ENCODE measurements around the gene DAB1. TPM values are rescaled to one million over a fixed set of nuclear protein-coding genes. Genes with fewer than 3 reads are reported as not detected.

Gene DAB1
- polyA plus RNA-seq, 3 donors: not detected

DNA sequence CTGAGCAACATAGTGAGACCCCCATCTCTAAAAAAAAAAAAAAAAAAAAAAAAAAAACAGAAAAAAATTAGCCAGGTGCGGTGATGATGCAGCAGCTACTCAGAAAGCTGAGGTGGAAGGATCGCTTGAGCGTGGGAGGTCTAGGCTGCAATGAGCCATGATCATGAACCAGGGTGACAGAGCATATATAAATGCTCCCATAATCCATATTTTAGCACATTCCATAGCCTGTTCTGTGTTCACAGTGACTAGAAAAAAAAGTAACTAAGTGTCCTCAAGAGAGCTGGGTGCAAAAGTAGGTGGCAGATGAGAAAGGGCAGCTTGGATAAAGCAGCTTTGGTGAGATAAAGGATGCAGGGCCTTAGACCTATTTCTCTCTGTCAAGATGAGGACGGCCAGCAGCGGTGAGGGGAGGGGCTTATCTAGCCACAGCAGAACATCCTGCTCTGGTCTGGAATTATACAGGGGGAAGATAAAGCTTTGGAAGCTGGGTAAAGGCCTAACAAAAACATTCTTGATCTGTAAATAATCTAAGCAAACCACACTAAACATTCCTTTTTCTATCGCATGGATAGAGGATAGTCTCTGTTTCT is 205.3 kb downstream of the DAB1 start:
- intact Hi-C loops (cut with micrococcal nuclease): no loop called here
- Histone ChIP-seq H3K27me3 (ENCODE audit: control insufficient read depth in 2 of 2, insufficient read depth in 2 of 2, low read length in 2 of 2) (no peaks in the 10 kb centered on the region), H2AFZ (ENCODE audit: insufficient read depth, low read depth, low read length, poor library complexity, severe bottlenecking) (no peak overlapping the region), H3K9ac (ENCODE audit: insufficient read depth, low read length, poor library complexity, severe bottlenecking) (no peak overlapping the region), H3K27ac (ENCODE audit: low read depth in 1 of 2, low read length in 2 of 2) (no peak overlapping the region), H3K4me3 (replicated peaks in 1 of 3; ENCODE audit: low read depth in 2 of 3, low read length in 3 of 3) (no peak overlapping the region), H3K4me2 (replicated peaks; ENCODE audit: extremely low read depth, low read length, poor library complexity, severe bottlenecking) (no peak overlapping the region), H3K79me2 (ENCODE audit: insufficient read depth, low read length) (no peaks in the 10 kb centered on the region), H3K36me3 (replicated peaks in 1 of 2; ENCODE audit: control insufficient read depth in 1 of 2, insufficient read depth in 2 of 2, low read length in 2 of 2) (no peaks in the 10 kb centered on the region), H4K20me1 (ENCODE audit: insufficient read depth, low read length) (no peaks in the 10 kb centered on the region), H3K9me3 (replicated peaks in 1 of 2; ENCODE audit: control insufficient read depth in 1 of 2, insufficient read depth in 1 of 2, low read length in 2 of 2) (no peaks in the 10 kb centered on the region), H3K4me1 (ENCODE audit: control insufficient read depth in 1 of 2, insufficient read depth in 2 of 2, low read length in 2 of 2) (no peaks in the 10 kb centered on the region)
- H3K27ac Mint-ChIP-seq: no peak overlapping the region
- TF ChIP-seq, protein P1, sequence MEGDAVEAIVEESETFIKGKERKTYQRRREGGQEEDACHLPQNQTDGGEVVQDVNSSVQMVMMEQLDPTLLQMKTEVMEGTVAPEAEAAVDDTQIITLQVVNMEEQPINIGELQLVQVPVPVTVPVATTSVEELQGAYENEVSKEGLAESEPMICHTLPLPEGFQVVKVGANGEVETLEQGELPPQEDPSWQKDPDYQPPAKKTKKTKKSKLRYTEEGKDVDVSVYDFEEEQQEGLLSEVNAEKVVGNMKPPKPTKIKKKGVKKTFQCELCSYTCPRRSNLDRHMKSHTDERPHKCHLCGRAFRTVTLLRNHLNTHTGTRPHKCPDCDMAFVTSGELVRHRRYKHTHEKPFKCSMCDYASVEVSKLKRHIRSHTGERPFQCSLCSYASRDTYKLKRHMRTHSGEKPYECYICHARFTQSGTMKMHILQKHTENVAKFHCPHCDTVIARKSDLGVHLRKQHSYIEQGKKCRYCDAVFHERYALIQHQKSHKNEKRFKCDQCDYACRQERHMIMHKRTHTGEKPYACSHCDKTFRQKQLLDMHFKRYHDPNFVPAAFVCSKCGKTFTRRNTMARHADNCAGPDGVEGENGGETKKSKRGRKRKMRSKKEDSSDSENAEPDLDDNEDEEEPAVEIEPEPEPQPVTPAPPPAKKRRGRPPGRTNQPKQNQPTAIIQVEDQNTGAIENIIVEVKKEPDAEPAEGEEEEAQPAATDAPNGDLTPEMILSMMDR (IDR thresholded peaks at IDR 0.05): no peak
- H3K27me3 Mint-ChIP-seq (ENCODE audit: low read depth in 3 of 3): no peaks in the 10 kb centered on the region
- peaks cover 0 to 3% (median 0%) of the 10 kb centered on the region in 7 donors for H3K9me3 Mint-ChIP-seq
- no peaks in the 10 kb centered on the region for H3K36me3 Mint-ChIP-seq
- no peaks in the 10 kb centered on the region for H3K4me1 Mint-ChIP-seq
- no CpG with 5 or more reads among the region's 6 CpGs for WGBS (ENCODE audit: insufficient coverage)
- H3K4me3 Mint-ChIP-seq: no peak overlapping the region
- no peak for DNase-seq

DNA sequence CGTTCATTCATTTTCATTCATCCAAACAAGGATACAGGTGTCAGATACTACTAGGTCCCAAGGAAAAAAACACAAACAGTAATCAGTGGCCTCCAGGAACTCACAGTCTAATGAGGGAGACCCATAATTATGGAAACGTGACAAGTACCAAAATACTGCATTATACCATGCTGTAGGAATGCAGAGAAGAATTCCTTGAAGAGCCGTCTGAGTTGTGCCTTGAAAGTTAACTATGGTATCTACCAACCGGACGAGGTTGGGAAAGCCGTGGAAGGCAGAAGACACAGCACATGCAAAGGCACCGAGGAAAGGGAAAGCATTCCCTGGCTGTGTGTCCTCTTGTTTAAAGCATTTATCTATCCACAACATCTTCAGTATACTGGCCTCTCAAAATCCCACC is 206.0 kb downstream of the DAB1 start:
- Mint-ChIP-seq H3K27me3 (ENCODE audit: low read depth in 3 of 3) (no peaks in the 10 kb centered on the region), H3K4me3 (no peak overlapping the region), H3K27ac (no peak overlapping the region), H3K9me3 (peaks cover 0 to 3% (median 0%) of the 10 kb centered on the region in 7 donors), H3K4me1 (no peaks in the 10 kb centered on the region), H3K36me3 (no peaks in the 10 kb centered on the region)
- Histone ChIP-seq H3K9me3 (replicated peaks in 1 of 2; ENCODE audit: control insufficient read depth in 1 of 2, insufficient read depth in 1 of 2, low read length in 2 of 2) (no peaks in the 10 kb centered on the region), H3K79me2 (ENCODE audit: insufficient read depth, low read length) (no peaks in the 10 kb centered on the region), H3K4me3 (replicated peaks in 1 of 3; ENCODE audit: low read depth in 2 of 3, low read length in 3 of 3) (no peak overlapping the region), H3K27me3 (ENCODE audit: control insufficient read depth in 2 of 2, insufficient read depth in 2 of 2, low read length in 2 of 2) (no peaks in the 10 kb centered on the region), H3K4me1 (ENCODE audit: control insufficient read depth in 1 of 2, insufficient read depth in 2 of 2, low read length in 2 of 2) (no peaks in the 10 kb centered on the region), H3K4me2 (replicated peaks; ENCODE audit: extremely low read depth, low read length, poor library complexity, severe bottlenecking) (no peak overlapping the region), H4K20me1 (ENCODE audit: insufficient read depth, low read length) (no peaks in the 10 kb centered on the region), H2AFZ (ENCODE audit: insufficient read depth, low read depth, low read length, poor library complexity, severe bottlenecking) (no peak overlapping the region), H3K27ac (ENCODE audit: low read depth in 1 of 2, low read length in 2 of 2) (no peak overlapping the region), H3K36me3 (replicated peaks in 1 of 2; ENCODE audit: control insufficient read depth in 1 of 2, insufficient read depth in 2 of 2, low read length in 2 of 2) (no peaks in the 10 kb centered on the region), H3K9ac (ENCODE audit: insufficient read depth, low read length, poor library complexity, severe bottlenecking) (no peak overlapping the region)
- TF ChIP-seq, protein P1 (IDR thresholded peaks at IDR 0.05): no peak
- WGBS (ENCODE audit: insufficient coverage): 96% methylated on average over 5 of the region's 7 CpGs
- intact Hi-C loops (cut with micrococcal nuclease): no loop called here
- DNase-seq: no peak

Data from CD14-positive monocyte (primary cell).